GM19025 (cell line): ENCODE measurements around the gene DGLUCY.

Source experiments
- ATAC-seq: cut with Tn5 transposase; IDR thresholded peaks from one replicate; pipeline ENCODE4 v1.9.1; 2021; ENCODE audit warnings: mild to moderate bottlenecking, low read depth, moderate library complexity; ENCODE audit not compliant: unreplicated experiment

DGLUCY gene

DNA sequence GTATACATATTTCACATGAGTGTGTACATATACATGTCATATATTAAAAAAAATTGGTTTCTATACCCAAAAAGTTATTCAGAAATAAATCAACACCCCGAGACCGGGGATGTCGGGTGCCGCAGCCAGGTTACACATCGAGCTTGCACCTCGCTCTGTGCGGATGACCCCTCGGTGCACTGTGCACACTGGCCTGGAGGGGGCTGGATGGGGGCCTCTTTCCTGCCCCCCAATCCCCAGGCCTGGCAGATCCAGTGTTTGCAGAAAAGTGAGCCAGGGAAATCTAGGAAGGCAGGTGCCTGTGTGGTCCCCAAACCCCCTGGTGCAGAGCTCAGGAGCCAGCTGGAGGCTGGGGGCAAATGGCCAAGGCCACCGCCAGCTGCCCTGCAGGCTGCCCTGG, 157.8 kb downstream of the DGLUCY start:
- ATAC-seq, result no peak

GRCh38 chr14:91272341-91273272, 158.7 kb downstream of the DGLUCY start:
- no peak for ATAC-seq

DNA sequence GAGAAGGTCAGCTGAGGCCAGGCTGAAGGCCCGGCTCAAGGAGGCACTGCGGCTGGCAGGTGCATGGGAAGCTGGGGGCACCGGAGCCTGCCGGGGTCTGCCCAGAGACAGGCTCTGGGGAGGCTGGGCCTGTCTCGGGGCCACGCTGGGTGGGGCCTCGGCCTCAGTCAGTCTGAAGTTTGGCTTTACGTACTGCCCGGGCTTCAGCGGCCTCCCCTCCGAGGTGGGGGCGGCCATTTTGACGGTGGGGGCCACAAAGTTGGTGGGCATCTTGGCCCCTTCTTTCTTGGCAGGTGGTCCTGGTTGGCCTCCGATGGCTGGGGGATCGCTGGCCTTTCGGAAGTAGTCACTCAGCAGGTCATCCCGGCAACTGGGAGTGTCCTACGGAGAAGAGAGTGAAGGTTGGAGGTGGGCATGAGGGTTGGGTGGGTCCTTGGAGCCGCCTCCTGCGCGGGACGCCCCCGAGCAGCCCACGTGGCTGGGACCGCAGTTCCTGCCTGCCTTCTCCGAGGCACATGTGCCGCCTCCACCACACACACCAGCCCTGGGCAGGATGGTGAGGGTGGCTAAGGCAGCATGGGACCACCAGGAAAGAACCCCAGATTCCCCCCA, 159.5 kb downstream of the DGLUCY start:
- ATAC-seq, result no peak

GRCh38 chr14:91273885-91274273, 160.0 kb downstream of the DGLUCY start:
- ATAC-seq, result no peak

- no peak for ATAC-seq
These were observed 160.9 kb downstream of the DGLUCY start for GRCh38 chr14:91274796-91275195.
